Fibroblast of the aortic adventitia (primary cell): ENCODE results near the gene SLX4IP. TPM values are rescaled to one million over a fixed set of nuclear protein-coding genes. Genes with fewer than 3 reads are reported as not detected.

Source experiments
- DNase-seq: peaks from one replicate; pipeline ENCODE4 v3.0.0-alpha.2; 2010; ENCODE audit warnings: low read depth
- H3K4me3 ChIP-seq: 2 replicates; pipeline ENCODE4 v1.5.1; 2011; ENCODE audit warnings: low read depth, mild to moderate bottlenecking, control low read depth, low read length, moderate library complexity
- CTCF ChIP-seq: IDR thresholded peaks from 2 replicates; pipeline ENCODE4 v1.5.1; 2011; ENCODE audit warnings: mild to moderate bottlenecking, low read length, control low read depth, inconsistent platforms; ENCODE audit not compliant: insufficient read depth
- total RNA-seq: library from RNA; depleted of rRNA; stranded (reverse); fragments of >200 nt; gene quantifications from 2 replicates; pipeline ENCODE4 v1.2.3, GENCODE V29; 2012; ENCODE audit warnings: low replicate concordance

SLX4IP gene
- total RNA-seq, 1 donor: 7.0 TPM

- no peak overlapping the region for H3K4me3 ChIP-seq
- peak; percentile 78 for DNase-seq
- no peak for TF ChIP-seq CTCF
These were observed 202.0 kb downstream of the SLX4IP start for GRCh38 chr20:10637031-10637559.

DNA sequence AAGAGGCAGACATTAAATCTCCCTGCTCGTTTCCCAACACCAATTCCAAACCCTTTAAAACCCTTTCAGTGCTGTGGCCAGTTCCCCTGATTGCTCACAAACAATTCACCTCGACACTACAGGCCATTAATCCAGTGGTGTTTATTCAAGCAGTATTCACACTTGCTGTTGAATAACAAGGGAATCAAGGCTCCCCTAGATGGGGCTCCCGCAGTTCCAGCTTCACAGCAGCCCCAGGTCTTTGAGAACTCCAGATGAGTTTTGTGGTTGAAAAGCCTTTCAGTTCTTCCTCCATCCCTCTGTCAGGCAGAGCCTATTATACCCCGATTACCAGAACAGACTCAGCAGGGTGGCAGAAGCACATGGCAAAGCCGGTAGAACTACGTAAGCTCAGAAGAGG is 202.5 kb downstream of the SLX4IP start:
- H3K4me3 ChIP-seq: no peak overlapping the region
- no peak for TF ChIP-seq CTCF
- DNase-seq: no peak

- DNase-seq: no peak
- H3K4me3 ChIP-seq: no peak overlapping the region
- TF ChIP-seq CTCF: no peak
These were observed 204.1 kb downstream of the SLX4IP start for GRCh38 chr20:10639077-10639736.

- no peak for TF ChIP-seq CTCF
- no peak for DNase-seq
- no peak overlapping the region for H3K4me3 ChIP-seq
These were observed 204.8 kb downstream of the SLX4IP start for GRCh38 chr20:10639737-10640556.

- no peak for DNase-seq
- TF ChIP-seq CTCF: no peak
- no peak overlapping the region for H3K4me3 ChIP-seq
These were observed 205.8 kb downstream of the SLX4IP start for GRCh38 chr20:10640897-10641296.

GRCh38 chr20:10641467-10641866 is 206.4 kb downstream of the SLX4IP start:
- H3K4me3 ChIP-seq: no peak overlapping the region
- TF ChIP-seq CTCF: no peak
- no peak for DNase-seq
